NCI-H1048 (cell line): ENCODE data around the gene C19orf25.
"Not testable (repeated sequence)": the region's sequence is repeated elsewhere in the genome, so short reads cannot be mapped to it uniquely, and the experiment has no call there.

Source experiments
- DNase-seq: peaks from one replicate; lab custom pipeline; 2025; lab: John Stamatoyannopoulos, UW

C19orf25 gene

GRCh38 chr19:1478934-1479707, at the start of gene C19orf25:
C19orf25 (minus strand) TSS chr19:1479215; CDS start chr19:1478903, 312 bp downstream.
- DNase-seq, result peak; percentile 71

GRCh38 chr19:1527650-1528309, 48.8 kb upstream of the C19orf25 start:
- DNase-seq, result no peak

GRCh38 chr19:1526979-1527649, 48.1 kb upstream of the C19orf25 start:
- no peak for DNase-seq

GRCh38 chr19:1526066-1526778, 47.2 kb upstream of the C19orf25 start:
- no peak for DNase-seq

- DNase-seq, result no peak
Measured at GRCh38 chr19:1525343-1525742, 46.3 kb upstream of the C19orf25 start.

- no peak for DNase-seq
Measured at GRCh38 chr19:1524972-1525325, 45.9 kb upstream of the C19orf25 start.

GRCh38 chr19:1524287-1524971, 45.4 kb upstream of the C19orf25 start:
- DNase-seq, result no peak

GRCh38 chr19:1523412-1524286, 44.6 kb upstream of the C19orf25 start, which contains the start of gene PLK5:
PLK5 (plus strand) TSS chr19:1524077; CDS start chr19:1526997, 2,920 bp downstream.
- no peak for DNase-seq

- DNase-seq, result no peak
Measured at GRCh38 chr19:1522838-1523237, 43.8 kb upstream of the C19orf25 start.

GRCh38 chr19:1522061-1522460, 43.0 kb upstream of the C19orf25 start:
- DNase-seq, result no peak

GRCh38 chr19:1521636-1522035, 42.6 kb upstream of the C19orf25 start:
- DNase-seq, result no peak

GRCh38 chr19:1520203-1520780, 41.3 kb upstream of the C19orf25 start:
- DNase-seq, result no peak

- not testable (repeated sequence) for DNase-seq
Measured at GRCh38 chr19:1519802-1520201, 40.8 kb upstream of the C19orf25 start.

- DNase-seq, result no peak
Measured at GRCh38 chr19:1518471-1518870, 39.5 kb upstream of the C19orf25 start.

- no peak for DNase-seq
Measured at GRCh38 chr19:1516395-1516753, 37.4 kb upstream of the C19orf25 start.

- no peak for DNase-seq
Measured at GRCh38 chr19:1514986-1515721, 36.1 kb upstream of the C19orf25 start.

- DNase-seq, result no peak
Measured at GRCh38 chr19:1514295-1514661, 35.3 kb upstream of the C19orf25 start.

- no peak for DNase-seq
Measured at GRCh38 chr19:1513499-1514294, 34.7 kb upstream of the C19orf25 start.
